Hepatocyte (in vitro differentiated cells): Measurements from ENCODE around the gene CHD6. TPM values are rescaled to one million over a fixed set of nuclear protein-coding genes. Genes with fewer than 3 reads are reported as not detected.

Source experiments
- DNase-seq: peaks from one replicate; pipeline ENCODE4 v3.0.0-alpha.2; 2016; ENCODE audit warnings: low spot score
- H2AFZ ChIP-seq: fragments of 200-600 bp; sonication (generic); 2 replicates; pipeline ENCODE4 v1.6.0; 2016; ENCODE audit warnings: antibody characterized with exemption, mild to moderate bottlenecking
- H3K27ac ChIP-seq: fragments of 200-600 bp; sonication (generic); 2 replicates; pipeline ENCODE4 v1.5.1; 2016; ENCODE audit warnings: mild to moderate bottlenecking
- H3K27me3 ChIP-seq: fragments of 200-600 bp; sonication (generic); 2 replicates; pipeline ENCODE4 v1.6.1; 2016
- H3K36me3 ChIP-seq: fragments of 200-600 bp; sonication (generic); replicated peaks from 2 replicates; pipeline ENCODE4 v1.5.1; 2016; ENCODE audit warnings: low read depth; ENCODE audit not compliant: insufficient read depth
- H3K4me1 ChIP-seq: fragments of 200-600 bp; sonication (generic); 2 replicates; pipeline ENCODE4 v1.5.1; 2016; ENCODE audit warnings: mild to moderate bottlenecking, moderate library complexity; ENCODE audit not compliant: insufficient read depth
- H3K4me2 ChIP-seq: fragments of 200-600 bp; sonication (generic); 2 replicates; pipeline ENCODE4 v1.6.0; 2016
- H3K4me3 ChIP-seq: fragments of 200-600 bp; sonication (generic); 2 replicates; pipeline ENCODE4 v1.5.1; 2016; ENCODE audit warnings: mild to moderate bottlenecking
- H3K79me2 ChIP-seq: fragments of 200-600 bp; sonication (generic); 2 replicates; pipeline ENCODE4 v1.6.0; 2017; ENCODE audit warnings: mild to moderate bottlenecking
- H3K9me2 ChIP-seq: fragments of 200-600 bp; sonication (generic); replicated peaks from 2 replicates; pipeline ENCODE4 v1.6.0; 2017; ENCODE audit warnings: mild to moderate bottlenecking; ENCODE audit not compliant: insufficient read depth
- H3K9me3 ChIP-seq: fragments of 200-600 bp; sonication (generic); 2 replicates; pipeline ENCODE4 v1.5.1; 2016; ENCODE audit warnings: low read depth, mild to moderate bottlenecking
- H4K20me1 ChIP-seq: fragments of 200-600 bp; sonication (generic); 2 replicates; pipeline ENCODE4 v1.6.0; 2016; ENCODE audit warnings: mild to moderate bottlenecking; ENCODE audit not compliant: insufficient read depth, poor library complexity, severe bottlenecking
- EZH2 ChIP-seq: fragments of 200-600 bp; sonication (generic); IDR thresholded peaks from 2 replicates; pipeline ENCODE4 v1.6.1; 2016; ENCODE audit warnings: antibody characterized with exemption, mild to moderate bottlenecking, borderline replicate concordance
- EZH2phosphoT487 ChIP-seq: fragments of 200-600 bp; sonication (generic); IDR thresholded peaks from one replicate; pipeline ENCODE4 v1.6.1; 2018; ENCODE audit warnings: antibody characterized with exemption, mild to moderate bottlenecking, low read depth, moderate library complexity; ENCODE audit not compliant: unreplicated experiment, severe bottlenecking
- WGBS: methylation state at CpG from one replicate; pipeline ENCODE4 v1.1.6; 2016; ENCODE audit warnings: low lambda C conversion rate; ENCODE audit errors: missing lambda C conversion rate; 5-methylcytosine and 5-hydroxymethylcytosine counted together
- polyA plus RNA-seq: library from polyadenylated mRNA; unstranded; fragments of >200 nt; fragmentation: Nextera tagmentation; extraction: Ambion mirVana; gene quantifications from 2 replicates; pipeline ENCODE4 v1.2.1, GENCODE V29; 2016
- total RNA-seq: library from RNA; depleted of rRNA; stranded (reverse); fragments of >200 nt; gene quantifications from 2 replicates; pipeline ENCODE4 v1.2.3, GENCODE V29; 2014
- TF ChIP-seq, protein P1 (sequence below): fragments of 200-600 bp; sonication (generic); IDR thresholded peaks from 2 replicates; pipeline ENCODE4 v1.5.1; 2016; ENCODE audit warnings: antibody characterized with exemption, mild to moderate bottlenecking; ENCODE audit not compliant: poor library complexity

Gene CHD6
- total and polyA plus RNA-seq, 2 experiments from 2014 or later, result 31.0 to 56.0 TPM

DNA sequence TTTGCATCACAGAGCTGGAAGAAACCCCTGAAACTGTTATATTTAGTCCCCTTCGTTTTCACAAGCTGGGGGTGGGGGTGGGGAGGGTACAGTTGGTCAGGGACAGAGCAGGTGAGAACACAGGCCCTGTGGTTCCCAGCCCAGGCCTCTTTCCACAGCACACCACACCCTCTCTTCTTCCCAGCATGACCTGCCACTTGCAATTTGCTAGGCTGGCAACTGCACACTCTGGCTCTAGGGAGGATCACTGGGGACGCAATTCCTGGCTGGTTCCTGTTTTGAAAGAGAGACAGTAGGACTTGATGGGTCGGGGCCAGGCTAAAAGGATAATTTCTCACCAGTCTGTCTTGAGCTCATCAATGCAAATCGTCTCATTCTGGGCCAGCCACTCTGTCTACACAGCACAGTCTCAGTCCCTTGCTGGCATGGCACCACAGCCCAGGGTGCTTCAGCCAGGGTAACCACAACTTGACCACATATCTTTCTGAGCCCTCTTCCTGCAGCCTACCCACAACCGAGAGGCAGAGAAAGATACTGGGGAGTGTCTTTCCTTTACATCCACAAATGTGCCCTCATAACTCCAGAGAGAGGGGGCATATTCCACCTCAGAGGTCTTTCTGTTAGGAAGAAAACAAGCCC, 209.9 kb downstream of the CHD6 start:
- no peak for DNase-seq
- TF ChIP-seq, protein P1, sequence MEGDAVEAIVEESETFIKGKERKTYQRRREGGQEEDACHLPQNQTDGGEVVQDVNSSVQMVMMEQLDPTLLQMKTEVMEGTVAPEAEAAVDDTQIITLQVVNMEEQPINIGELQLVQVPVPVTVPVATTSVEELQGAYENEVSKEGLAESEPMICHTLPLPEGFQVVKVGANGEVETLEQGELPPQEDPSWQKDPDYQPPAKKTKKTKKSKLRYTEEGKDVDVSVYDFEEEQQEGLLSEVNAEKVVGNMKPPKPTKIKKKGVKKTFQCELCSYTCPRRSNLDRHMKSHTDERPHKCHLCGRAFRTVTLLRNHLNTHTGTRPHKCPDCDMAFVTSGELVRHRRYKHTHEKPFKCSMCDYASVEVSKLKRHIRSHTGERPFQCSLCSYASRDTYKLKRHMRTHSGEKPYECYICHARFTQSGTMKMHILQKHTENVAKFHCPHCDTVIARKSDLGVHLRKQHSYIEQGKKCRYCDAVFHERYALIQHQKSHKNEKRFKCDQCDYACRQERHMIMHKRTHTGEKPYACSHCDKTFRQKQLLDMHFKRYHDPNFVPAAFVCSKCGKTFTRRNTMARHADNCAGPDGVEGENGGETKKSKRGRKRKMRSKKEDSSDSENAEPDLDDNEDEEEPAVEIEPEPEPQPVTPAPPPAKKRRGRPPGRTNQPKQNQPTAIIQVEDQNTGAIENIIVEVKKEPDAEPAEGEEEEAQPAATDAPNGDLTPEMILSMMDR, result no peak
- no peak for TF ChIP-seq EZH2
- no peak for TF ChIP-seq EZH2phosphoT487

DNA sequence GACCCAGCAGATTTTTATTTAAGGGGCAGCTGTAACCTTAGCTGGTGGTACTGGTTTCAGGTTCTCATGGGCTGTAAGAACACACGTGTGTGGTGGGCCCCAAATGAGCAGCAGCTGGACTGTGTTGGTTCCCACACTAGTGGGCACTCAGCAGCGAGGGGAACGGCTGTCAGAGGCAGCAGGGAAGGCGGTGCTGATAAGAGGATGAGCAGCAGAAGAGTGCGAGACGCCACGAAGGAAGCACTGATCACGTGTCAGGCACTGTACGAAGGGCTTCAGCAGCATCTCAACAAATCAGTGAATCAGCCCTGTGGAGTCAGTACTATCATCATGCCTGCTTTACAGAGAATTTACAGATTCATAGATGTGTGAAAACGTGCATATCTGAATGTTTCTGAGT, 210.6 kb downstream of the CHD6 start:
- H3K79me2 ChIP-seq, result no peaks in the 10 kb centered on the region
- no peak for DNase-seq
- no peaks in the 10 kb centered on the region for H3K4me1 ChIP-seq
- TF ChIP-seq EZH2phosphoT487, result no peak
- TF ChIP-seq EZH2, result no peak
- TF ChIP-seq, protein P1, result no peak
- no peaks in the 10 kb centered on the region for H3K27me3 ChIP-seq
- H3K4me2 ChIP-seq, result no peak overlapping the region
- no peaks in the 10 kb centered on the region for H3K36me3 ChIP-seq
- H3K9me2 ChIP-seq, result no peaks in the 10 kb centered on the region
- H3K27ac ChIP-seq, result no peak overlapping the region
- no peak overlapping the region for H3K4me3 ChIP-seq
- H2AFZ ChIP-seq, result no peak overlapping the region
- 57% methylated on average over 10 of the region's 10 CpGs for WGBS
- no peaks in the 10 kb centered on the region for H3K9me3 ChIP-seq
- no peaks in the 10 kb centered on the region for H4K20me1 ChIP-seq

More for the DNA sequence above, 209.9 kb downstream of the CHD6 start:
- Histone ChIP-seq H3K27me3 (no peaks in the 10 kb centered on the region), H4K20me1 (no peaks in the 10 kb centered on the region), H3K9me3 (no peaks in the 10 kb centered on the region), H3K9me2 (no peaks in the 10 kb centered on the region), H3K4me1 (no peaks in the 10 kb centered on the region), H3K36me3 (no peaks in the 10 kb centered on the region), H3K4me2 (no peak overlapping the region), H2AFZ (no peak overlapping the region), H3K27ac (no peak overlapping the region), H3K4me3 (no peak overlapping the region), H3K79me2 (no peaks in the 10 kb centered on the region)
- WGBS, result 91% methylated on average over 5 of the region's 5 CpGs

DNA sequence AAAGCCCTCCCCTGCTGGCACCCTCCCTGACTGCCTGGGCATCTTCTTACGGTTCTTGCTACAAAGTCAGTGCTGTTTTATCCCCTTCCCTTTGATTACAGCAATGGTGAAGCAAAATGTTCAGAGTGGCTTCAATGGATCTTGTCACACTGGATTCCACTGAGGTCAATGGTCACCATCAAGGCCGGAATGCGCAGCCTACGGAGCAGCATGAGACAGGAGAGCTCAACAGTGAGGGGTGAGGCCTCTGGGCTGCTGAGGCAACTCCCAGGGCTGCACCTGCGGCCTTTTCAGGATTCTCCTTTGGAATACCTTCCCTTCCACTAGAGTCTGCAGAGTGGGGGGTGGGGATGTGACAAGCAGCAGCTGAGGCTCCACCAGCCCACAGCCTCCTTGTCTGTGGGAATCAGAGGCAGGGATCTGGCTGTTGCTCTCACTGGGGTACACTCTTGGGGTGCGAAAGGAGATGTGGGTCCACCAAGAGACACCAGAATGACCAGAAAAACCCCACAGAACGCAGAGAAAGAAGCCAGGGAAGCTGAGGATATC, 211.2 kb downstream of the CHD6 start:
- Histone ChIP-seq H3K79me2 (no peaks in the 10 kb centered on the region), H3K27ac (no peak overlapping the region), H3K4me3 (no peak overlapping the region), H3K4me1 (no peaks in the 10 kb centered on the region), H3K9me3 (no peaks in the 10 kb centered on the region), H3K27me3 (no peaks in the 10 kb centered on the region), H2AFZ (no peak overlapping the region), H3K9me2 (no peaks in the 10 kb centered on the region), H3K4me2 (no peak overlapping the region), H3K36me3 (no peaks in the 10 kb centered on the region), H4K20me1 (no peaks in the 10 kb centered on the region)
- TF ChIP-seq EZH2phosphoT487, result no peak
- TF ChIP-seq, protein P1, result no peak
- no peak for TF ChIP-seq EZH2
- 90% methylated on average over 7 of the region's 7 CpGs for WGBS
- no peak for DNase-seq

DNA sequence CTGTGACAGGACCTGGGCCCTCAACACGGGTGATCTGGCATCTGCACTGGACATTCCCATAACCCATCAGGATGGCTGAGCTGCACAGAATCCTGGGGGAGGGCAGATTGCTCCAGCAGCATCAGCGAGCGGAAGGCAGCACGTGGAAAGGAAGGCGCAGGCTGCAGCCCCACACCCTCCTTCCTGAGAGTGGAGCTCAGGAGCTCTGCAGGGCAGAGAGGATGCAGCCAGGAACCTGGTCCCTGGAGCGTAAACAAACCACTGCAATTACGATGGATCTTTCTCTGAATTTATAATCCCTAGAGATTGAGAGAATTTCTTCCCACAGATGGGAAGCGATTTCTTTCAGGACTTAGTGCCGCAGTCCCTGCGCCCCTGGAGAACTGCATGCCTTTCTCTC, 211.8 kb downstream of the CHD6 start:
- H3K9me3 ChIP-seq, result no peaks in the 10 kb centered on the region
- H2AFZ ChIP-seq, result no peak overlapping the region
- DNase-seq, result no peak
- H3K4me2 ChIP-seq, result no peak overlapping the region
- no peaks in the 10 kb centered on the region for H3K79me2 ChIP-seq
- TF ChIP-seq EZH2phosphoT487 (no peak), EZH2 (no peak)
- TF ChIP-seq, protein P1, result no peak
- no peaks in the 10 kb centered on the region for H3K9me2 ChIP-seq
- H3K36me3 ChIP-seq, result no peaks in the 10 kb centered on the region
- no peak overlapping the region for H3K27ac ChIP-seq
- H4K20me1 ChIP-seq, result no peaks in the 10 kb centered on the region
- WGBS, result 72% methylated on average over 10 of the region's 10 CpGs
- H3K27me3 ChIP-seq, result no peaks in the 10 kb centered on the region
- H3K4me1 ChIP-seq, result no peaks in the 10 kb centered on the region
- H3K4me3 ChIP-seq, result no peak overlapping the region
